ENCODE data around the gene HSBP1.

Gene HSBP1

DNA sequence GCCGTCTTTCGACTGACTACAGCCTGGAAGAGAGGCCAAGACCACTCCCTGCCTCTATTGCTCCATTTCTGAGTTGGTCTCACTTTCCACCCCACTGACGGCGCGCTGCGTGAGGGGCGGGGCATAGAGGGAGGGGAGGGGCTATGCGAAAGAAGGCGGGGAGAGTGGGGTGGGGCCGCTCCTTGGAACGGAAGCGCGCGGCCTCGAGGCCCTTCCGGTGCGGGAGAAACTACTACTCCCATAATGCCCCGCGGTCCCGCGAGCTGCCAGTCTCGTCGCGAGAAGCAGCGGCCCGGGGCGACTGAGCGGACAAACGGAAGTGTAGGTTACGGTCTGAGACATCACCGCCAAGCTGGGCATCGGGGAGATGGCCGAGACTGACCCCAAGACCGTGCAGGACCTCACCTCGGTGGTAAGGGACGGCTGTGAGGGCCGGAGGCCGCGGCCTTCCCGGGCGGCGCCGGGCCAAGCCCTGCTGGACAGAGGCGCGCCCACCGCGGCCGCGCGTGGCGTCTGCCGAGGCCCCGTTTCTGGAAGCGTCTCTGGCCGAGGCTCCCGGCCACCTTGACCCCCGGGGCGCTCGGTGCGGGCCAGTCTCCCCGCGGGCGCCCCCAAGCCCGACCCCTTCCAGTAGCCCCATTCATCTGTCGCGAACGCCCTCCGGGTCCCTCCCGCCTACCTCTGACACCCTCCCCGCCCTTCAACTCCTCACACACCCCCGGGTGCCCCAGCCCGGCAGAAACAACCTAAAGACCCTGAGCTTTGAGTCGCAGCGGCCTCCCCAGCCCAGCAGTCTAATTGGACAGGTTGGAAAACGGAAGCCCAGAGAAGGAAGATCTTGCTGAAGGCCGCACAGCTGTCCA is at the start of gene HSBP1:
Gene HSBP1, plus strand, starts transcription at position 269 of the 863 bp plus-strand sequence. Its CDS starts 99 bp downstream, at position 368.
- peak; percentile 73 for DNase-seq (ENCODE audit: extremely low read depth, low read depth)
- TF ChIP-seq CTCF (IDR thresholded peaks at IDR 0.05; ENCODE audit: low read depth, low read length): no peak

- DNase-seq (ENCODE audit: extremely low read depth, low read depth): no peak
- TF ChIP-seq CTCF (IDR thresholded peaks at IDR 0.05; ENCODE audit: low read depth, low read length): no peak
Observed at GRCh38 chr16:83762141-83762991, 45.4 kb upstream of the HSBP1 start.

GRCh38 chr16:83762992-83763358 is 44.8 kb upstream of the HSBP1 start:
- TF ChIP-seq CTCF (IDR thresholded peaks at IDR 0.05; ENCODE audit: low read depth, low read length): no peak
- no peak for DNase-seq (ENCODE audit: extremely low read depth, low read depth)

GRCh38 chr16:83768986-83769385 is 38.8 kb upstream of the HSBP1 start:
- DNase-seq (ENCODE audit: extremely low read depth, low read depth): no peak

DNA sequence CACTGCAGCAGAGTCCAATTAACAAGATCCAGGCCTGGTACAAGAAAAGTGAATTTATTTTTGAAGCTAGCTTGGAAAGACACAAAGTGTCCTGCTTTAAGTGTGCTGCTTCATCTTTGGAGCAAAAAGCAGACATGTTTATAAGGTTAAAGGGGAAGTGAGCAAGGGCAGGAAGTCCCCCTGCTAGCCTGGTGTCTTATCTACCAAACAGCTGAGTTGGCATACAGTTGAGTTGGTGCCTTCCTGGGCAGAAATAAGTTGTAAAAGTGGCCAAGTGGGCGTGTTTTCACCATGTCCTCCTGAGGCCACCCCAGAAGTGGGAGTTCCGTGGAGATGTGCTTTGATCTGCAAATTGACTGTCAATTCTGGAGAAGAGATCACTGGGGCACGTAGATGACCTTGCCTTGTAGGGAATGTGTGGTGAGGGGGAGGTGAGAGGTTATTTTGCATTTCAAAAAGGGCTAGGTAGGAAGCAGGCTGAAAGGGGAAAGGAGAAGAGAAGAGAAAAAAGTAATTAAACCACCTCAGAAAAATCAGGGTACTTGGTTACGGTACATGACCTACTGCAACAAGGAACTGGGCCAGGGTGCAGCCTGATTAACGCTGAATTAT is 38.3 kb upstream of the HSBP1 start:
- TF ChIP-seq CTCF (IDR thresholded peaks at IDR 0.05; ENCODE audit: low read depth, low read length): no peak
- no peak for DNase-seq (ENCODE audit: extremely low read depth, low read depth)

More at GRCh38 chr16:83768986-83769385, 38.8 kb upstream of the HSBP1 start:
- TF ChIP-seq CTCF (IDR thresholded peaks at IDR 0.05; ENCODE audit: low read depth, low read length): no peak

DNA sequence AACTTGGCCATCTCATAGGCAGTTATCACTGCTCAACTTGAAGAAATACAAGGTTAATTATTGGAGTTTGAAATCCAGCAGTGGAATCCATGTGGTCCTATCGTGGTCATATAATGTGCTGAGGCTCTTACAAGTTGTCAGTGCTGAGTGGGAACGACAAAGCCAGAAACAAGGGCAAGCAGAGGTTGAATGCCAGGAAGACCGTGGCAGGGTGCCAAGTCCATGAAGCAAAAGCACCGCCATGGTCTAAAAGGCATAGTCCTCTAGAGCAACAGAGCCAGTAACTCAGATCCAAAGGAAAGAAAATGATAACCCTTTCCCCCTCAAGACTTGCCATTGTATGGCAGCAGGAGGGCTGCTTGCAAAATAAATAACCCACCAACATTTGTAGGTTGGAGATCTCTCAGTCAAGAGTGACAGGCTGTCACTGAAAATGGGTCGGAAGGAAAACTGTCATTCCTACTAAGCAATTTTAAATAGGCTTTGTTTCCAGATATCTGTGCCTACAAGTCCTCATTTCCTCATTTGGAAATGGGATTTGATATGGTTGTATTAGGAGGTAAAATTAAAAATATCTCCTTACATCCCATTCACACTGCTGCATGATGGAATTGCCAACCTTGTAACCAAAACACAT is 36.4 kb upstream of the HSBP1 start:
- TF ChIP-seq CTCF (IDR thresholded peaks at IDR 0.05; ENCODE audit: low read depth, low read length): no peak
- DNase-seq (ENCODE audit: extremely low read depth, low read depth): no peak
